NCI-H2171 treated with DMSO at 0.1 percent for 48 hours (cell line): ENCODE results near the gene OSBPL2.

Experiments used
- DNase-seq: peaks from one replicate; lab custom pipeline; 2025; lab: John Stamatoyannopoulos, UW

OSBPL2 gene

DNA sequence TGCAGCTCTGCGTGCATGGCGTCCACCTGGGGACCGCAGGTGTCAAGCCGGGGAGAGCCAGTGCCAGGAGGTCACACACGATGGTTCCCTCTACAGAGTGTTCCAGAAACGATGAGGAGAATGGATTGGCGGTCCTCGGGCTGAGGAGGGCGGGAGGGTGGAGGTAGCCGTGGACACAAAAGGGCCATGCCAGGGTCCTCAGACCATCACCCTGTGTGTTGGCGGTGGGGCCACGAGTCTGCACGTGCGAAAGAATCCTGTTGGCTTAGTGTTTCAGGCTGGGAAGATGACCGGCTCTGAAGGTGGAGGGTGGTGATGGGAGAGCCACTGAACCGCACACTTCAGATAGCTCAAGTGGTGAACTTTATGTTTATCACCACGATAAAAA is 31.9 kb upstream of the OSBPL2 start:
- no peak for DNase-seq

DNA sequence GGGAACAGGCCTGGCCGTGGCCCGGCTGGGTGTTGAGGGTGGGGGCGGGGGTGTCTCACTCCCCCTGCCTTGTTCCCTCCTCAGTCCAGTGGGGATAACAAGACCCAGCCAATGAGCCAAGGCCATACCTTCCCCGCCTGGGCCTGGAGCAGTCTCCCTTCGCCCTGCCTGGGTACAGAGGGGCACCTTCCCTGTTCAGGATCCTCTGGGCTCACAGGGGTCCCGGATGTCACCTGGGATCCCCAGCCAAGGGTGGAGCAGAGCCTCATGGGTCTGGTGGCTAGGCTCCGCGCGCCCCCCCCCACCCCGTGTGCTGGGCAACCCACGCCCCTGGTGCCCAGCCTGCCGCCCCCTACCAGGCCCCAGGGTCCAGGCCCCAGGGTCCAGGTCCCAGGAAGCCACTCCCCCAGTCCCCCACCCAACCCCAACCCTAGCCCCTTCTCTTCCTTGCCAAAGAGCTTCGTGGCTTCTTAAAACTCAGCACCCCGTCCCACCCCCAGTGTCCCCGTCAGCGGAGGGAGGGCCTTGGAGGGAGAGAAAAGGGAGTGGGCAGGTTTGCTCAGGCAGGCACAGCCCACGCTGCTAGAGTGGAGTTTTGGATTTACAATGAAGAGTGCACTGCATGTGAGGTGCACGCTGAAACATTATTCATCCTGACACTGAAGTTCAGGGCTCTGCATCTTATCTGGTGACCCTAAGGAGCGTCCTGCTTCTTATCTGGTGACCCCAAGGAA is 30.1 kb upstream of the OSBPL2 start:
- no peak for DNase-seq

DNA sequence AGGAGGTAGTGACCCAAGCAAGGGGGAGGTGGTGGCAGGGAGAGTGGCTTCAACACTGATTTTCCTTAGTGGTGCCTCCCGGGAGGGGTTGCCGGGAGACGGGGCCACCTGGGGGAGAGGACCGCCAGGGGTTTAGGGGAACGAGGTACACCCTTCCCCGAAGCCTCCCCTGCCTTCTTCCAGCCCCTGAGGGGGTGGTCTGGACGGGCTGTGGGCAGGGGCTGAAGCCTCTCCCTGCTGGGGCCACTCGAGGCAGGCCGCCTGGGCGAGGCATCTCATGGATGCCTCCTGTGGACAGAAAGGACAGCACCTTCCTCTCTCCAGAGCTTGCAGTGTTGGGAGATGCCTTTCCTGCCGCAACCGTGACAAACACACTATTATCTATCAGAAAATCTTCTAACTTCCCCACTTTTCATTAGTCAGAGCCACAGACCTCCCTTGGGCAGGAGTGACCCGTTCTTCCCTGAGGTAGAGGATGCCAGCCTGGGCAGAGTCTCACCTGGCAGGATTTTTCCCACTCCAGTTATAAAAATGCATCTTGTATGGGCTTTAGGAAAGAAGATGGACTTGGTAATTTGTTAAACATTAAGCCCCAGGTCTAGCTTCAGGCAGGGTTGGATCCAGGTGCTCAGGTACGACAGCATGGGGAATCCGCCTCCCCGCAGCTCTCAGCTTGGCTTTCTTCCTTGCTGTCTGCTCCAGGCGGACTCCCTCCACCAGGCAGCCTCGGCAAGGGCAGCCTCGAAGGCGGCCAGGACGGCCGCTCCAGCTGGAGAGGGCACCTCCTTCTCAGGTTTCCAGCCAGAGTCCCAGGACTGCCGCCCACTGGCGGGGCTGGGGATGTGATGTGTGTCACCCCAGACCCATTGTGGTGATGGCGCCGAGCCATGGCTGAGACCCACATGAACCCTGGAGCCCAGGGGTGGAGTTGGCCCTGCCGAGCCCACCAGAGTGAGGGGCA is 29.2 kb upstream of the OSBPL2 start:
- DNase-seq: no peak

DNA sequence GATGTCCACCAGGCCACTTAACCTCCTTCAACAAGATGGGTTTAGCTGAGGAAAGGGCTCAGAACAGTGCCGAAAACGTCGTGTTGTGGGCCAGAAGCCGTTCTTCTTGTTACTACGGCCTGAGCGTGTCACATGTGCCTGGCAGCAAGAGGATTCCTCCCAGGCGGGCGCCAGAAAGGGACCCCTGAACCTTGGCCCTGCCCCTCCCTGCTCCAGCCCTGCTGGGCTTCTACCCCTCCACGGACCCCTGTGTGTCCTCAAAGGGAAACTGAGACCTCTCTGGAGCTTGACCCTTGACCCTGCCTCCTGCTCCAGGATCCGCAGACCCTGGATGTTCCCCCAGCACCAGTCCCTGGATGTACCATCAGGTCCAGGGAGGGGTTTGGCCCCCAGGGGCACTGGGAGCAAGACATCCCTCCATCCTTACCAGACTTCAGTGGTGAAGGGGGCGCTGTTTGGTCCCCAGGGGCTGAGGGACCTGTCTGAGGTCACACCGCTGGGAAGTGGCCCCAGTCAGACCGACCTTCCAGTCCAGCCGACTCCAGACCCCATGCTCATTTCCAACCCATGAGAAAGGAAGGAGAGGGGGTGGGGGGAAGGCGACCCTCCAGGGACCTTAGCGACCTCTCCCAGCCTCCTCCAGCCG is 28.3 kb upstream of the OSBPL2 start:
- DNase-seq: no peak

DNA sequence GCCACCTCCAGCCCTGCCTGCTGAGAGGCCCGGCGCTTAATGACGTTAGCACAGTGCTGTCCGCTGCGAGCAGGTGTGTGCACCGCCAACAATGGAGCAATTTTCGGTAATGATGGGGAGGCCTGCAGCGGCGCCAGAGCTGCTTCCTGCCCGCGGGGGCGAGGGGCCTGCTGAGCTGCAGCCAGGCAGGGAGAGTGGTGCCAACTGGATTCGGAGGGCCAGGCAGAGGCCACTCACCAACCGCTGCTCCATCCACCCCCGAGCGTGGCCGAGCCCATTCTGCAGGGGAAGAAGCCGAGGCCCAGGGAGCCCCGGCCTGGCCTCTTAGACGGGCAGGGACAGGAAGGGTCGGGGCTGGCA is 27.8 kb upstream of the OSBPL2 start:
- no peak for DNase-seq

DNA sequence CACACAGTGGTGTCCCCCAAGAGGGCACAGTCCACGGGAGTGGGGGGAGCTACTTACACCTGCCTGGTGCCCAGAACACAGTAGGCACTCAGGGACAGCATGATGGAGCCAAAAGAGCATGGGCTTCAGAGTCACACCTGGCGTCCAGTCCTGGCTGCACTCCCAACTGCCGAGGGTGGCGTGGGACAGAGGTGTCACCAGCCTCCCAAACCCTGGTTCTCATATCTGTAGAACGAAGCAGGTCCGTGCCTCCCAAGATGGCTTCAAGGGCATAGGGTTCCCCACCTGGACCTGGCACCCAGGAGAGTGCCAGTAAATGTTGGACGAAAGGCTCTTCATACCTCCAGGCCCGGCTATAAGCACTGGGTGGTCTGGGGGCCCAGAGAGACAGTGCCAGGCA is 27.1 kb upstream of the OSBPL2 start:
- DNase-seq: no peak

DNA sequence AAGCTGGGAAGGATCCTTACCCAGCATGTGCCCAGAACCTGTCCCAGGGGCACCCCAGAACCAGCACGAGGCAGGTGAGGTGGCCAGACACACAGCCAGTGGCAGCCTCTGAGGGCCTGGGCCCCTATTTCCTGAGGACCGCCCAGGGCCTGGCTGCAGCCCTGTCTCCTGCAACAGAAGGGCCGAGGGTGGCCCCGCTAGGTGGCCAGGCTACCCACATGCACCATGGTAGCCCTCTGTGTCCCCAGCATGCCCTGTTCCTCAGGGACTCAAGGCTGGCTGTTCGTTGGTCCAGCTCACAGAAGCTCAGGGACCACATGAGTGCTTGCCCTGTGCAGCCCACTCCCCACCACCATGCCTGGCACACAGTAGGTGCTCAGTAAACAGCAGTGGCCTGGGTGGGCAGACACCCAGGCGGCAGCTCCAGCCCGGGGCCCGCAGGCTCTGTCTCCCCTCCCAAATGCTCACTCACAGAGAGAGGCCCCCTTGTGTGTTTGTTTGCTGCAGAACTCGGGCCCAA is 26.5 kb upstream of the OSBPL2 start:
- no peak for DNase-seq

DNA sequence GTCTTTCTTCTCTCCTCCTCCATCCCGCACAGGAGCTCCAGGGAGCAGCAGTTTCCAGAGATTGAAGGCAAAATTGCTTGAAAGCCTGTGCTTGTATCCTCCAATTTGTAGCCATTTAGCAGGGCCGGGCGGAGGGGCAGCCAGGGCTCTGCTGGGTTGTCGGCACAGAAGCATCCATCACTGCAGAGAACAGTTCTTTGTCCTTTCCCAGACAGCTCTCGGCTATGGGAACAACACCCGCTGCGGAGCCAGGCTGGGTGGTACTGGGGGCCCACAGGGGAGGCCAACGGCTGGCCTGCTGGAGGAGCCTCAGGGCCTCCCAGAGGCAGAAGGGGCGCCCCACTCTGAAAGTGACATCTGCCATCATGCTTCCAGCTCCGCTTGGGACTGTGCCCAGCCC is 26.0 kb upstream of the OSBPL2 start:
- peak; percentile 51 for DNase-seq

DNA sequence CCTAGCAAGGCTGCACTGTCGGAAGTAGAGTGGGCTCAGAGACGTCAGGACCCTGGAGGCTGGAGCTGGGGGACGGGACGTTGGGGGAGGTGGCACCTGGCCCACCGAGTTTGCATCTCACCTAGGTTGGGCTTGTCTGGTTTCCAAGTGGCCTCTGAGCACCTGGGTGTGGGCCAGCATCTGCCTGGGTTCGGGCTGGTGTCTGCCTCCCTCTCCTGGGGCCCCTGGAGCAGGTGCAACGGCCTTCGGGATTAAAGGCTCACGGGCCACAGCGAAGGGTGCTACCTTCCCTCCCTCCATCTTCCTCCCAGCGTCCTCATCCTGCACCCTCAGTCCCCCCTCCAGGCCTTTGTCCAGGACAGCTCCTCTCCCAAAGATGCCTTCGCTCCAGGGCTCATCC is 24.3 kb upstream of the OSBPL2 start:
- no peak for DNase-seq

DNA sequence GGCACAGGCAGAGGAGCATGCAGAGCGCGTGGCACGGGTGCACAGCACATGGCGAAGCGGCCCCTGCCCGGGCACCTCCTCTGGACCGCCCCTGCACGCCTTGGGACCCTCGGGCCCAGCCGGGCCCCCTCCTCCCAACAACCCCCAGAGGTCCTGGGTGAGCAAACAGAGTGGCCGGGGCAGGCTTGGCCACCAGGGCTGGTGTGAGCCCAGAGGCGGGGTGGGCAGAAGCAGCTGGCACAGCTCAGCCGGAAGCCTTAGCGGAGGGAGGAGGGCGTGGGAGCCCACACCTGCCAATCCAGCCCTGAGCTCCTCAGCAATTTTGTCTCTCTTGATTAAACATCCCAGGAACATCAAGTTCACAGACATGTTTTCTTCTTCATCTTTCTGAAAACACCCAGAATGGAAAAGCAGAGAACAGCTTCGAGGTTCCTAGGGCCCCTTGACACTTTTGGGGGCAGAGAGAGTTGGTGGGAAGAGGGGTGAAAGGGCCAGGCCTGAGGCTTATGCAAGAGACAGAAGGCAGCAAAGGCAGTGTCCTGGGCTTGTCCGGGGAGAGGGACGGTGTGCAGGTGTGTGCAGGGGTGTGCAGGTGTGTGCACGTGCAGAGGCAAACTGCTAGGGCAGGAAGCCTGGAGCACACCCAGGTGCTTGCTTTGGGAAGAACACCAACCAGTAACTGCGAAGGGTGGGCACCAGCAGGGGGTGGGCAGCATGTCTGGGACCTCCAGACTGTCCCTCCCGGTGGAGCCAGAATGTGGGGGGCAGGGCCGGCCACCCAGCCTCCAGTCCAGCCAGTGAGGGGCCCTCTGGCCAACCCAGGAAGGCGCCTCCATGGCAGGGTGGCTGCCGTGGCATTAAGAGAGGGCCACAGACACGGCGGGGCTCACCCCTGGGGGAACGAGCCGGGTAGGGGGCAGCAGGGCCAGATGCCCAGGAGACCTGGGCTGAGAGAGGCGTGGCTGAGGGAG is 23.0 kb upstream of the OSBPL2 start:
- DNase-seq: no peak

DNA sequence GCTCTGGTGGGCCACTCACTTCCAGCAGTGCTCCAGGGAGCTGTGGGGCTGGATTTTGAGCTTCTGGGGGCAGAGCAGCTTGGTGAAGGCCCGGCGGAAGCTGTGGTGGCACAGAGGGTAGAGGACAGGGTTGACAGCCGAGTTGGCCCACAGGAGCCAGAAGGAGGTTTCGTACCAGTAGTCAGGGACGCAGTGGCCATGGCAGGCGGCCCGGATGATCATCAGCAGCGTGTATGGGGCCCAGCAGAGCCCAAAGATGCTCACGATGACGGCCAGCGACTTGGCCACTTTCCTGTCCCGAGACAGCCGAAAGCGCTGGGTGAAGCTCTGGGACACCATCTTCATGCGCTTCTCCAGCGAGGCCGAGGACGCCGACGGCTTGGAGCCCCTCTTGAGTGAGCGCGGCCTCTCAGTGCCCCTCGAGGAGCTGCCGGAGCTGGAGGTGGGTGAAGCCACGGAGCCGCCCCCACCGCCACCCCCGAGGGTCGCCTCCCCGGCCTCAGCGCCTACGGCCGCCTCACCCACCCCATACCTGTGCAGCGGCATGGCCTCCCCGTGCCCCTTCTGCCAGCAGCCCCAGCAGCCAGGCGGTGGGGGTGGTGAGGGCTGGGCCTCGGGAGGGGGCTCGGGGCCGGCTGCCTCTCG is 22.2 kb upstream of the OSBPL2 start:
- DNase-seq: no peak

DNA sequence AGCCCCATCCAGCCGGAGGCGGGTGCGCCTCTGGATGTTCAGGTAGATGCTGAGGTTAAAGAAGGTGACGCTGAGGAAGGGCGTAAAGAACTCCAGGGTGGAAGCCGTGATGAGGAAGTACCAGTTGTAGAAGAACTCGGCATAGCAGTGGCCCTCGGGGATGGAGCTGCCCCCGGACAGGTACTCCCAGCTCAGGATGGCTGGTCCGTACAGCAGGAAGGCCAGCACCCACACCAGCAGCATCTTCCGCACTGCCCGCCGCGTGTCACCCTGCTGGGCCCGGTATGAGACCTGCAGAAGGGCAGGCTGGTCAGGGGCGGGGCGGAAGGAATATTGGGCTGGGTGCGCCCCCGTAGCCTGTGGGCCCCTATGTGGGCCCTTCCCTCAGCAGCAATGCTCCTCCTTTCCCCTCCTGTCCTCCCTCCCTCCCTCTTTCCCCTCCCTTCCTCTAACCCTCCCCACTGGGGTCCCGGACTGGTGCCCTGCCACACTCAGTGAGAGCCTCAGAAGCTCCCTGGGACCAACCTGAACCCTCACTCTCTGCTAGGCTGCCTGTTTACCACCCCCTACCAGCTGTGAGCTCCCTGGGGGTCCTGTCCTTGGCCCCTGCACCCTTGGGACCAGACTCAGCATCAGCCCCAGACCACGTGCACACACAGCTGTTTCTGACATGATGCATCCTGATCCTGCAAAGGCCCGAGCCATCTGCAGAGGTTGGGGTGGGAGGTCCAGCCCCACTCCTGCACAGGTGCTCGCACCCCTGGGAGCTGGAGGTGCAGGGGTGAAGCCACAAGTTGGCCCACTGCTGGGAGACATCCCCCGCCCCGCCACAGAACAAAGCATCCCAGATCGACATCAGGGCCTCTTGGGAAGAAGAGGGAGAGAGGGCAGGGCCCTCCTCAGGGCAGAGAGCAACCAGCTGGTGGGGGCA is 21.4 kb upstream of the OSBPL2 start:
- DNase-seq: peak; percentile 61

DNA sequence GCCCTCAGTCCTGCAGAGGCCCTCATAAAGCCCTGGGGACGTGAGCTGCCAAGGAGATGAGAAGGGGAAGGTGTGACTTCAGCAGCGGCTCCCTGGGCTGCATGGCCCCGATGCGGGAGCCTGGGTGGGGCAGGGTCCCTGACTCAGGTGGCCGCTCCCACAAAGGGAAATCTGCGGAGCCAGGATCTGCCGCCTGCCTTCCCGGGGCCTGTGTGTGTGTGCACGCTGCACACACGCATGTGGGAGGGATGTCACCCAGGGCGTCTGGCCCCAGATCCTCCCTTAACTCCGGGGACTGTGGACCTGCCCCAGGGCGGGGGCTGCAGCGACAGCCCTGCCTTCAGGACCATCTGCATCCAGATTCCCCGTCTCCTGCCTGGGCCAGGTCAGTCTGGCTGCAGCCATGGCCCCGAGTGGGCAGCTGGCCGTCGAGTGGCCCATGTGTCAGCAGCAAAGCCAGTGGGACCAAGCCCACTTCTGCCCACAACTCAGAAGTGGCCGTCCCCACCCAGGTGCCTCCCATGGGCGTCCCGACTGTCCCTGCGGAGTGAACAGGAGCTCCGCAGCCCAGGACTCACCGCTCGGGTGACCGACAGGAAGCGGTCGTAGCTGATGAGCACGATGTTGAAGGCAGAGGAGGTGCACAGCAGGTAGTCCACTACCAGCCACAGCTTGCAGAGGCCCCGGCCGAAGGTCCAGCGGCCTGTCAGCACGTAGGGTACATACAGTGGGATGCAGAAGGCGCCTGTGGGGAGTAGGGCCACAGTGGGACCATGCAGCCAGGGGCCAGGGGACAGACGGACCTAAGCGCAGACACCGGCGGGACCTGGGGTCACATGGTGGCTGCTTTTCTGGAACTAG is 20.2 kb upstream of the OSBPL2 start:
- no peak for DNase-seq

DNA sequence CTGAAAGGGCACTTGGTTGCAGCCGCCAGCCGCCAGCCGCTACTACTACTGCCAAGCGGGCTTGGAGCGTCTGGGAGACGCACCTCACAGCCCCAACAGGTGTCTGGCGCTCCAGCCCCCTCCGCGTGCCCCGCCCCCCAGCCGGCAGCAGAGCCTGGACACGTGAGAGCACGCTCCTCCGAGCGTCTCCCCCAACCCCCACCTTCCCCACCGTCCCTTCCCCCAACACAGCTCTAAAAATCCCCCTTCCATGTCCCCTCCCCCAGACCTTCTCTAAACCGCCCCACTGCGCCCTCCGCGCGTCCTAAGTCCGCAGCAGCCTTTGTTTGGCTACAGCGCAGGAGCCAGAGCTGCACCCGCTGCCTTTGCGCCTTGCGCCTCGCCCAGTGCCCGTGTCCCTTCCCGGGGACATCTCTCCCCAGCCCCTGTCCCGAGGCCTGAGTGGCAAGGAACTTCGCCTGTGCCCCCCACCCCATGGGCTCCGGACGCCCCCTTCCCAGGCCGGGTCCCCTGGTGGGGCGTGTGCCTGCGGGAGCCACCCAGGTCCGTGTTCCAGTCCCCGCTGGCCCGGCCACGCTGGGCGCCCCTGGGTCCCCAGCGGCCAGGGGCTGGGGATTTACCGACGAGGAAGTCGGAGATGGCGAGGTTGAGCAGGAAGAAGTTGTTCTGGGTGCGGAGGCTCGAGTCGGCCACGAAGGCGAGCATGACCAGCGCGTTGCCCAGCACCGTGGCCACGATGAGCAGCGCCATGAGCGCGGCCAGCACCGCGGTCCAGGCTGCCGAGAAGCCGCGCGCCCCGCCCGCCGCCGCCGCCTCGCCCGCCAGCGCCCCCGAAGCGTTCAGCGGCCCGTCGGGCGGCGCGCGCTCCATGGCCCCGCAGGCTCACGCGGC is 19.0 kb upstream of the OSBPL2 start:
- DNase-seq: peak; percentile 61

DNA sequence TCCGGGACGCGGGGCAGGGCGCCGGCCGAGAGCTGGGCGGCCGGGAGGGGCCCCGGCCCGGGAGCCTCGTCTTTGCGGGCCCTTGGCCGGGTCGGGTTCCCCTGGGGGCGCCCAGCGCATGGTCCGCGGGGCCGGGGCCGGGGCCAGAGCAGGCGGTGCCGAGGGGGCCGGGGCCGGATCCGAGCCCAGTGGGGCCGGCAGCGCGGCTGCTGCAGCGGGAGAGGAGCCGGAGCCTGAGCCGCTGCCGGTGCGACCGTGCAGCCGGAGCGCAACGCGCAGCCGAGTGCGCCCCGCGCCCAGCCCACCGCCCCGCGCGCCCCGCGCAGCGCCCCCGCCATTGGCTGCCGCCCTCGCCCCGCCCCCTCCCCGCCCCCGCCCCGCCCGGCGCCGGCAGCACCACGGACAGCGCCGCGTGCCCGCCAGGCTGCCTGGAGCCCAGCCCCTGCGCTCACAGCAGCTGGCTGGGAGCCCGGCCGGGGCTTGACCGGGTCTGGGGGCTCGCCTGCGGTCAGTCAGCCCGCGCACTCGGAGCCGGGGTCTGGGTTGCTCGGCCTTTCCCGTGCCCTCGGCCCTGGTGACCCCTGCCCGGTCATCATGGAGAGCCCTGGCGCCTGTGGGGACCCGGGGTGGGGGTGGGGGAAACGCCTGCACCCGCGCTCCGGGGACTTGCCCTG is 18.2 kb upstream of the OSBPL2 start, which contains the start of gene HRH3:
Gene HRH3 (minus strand): TSS at position 287 of the 674 bp plus-strand sequence. CDS start 308 bp downstream, outside the sequence.
- DNase-seq: peak; percentile 23

DNA sequence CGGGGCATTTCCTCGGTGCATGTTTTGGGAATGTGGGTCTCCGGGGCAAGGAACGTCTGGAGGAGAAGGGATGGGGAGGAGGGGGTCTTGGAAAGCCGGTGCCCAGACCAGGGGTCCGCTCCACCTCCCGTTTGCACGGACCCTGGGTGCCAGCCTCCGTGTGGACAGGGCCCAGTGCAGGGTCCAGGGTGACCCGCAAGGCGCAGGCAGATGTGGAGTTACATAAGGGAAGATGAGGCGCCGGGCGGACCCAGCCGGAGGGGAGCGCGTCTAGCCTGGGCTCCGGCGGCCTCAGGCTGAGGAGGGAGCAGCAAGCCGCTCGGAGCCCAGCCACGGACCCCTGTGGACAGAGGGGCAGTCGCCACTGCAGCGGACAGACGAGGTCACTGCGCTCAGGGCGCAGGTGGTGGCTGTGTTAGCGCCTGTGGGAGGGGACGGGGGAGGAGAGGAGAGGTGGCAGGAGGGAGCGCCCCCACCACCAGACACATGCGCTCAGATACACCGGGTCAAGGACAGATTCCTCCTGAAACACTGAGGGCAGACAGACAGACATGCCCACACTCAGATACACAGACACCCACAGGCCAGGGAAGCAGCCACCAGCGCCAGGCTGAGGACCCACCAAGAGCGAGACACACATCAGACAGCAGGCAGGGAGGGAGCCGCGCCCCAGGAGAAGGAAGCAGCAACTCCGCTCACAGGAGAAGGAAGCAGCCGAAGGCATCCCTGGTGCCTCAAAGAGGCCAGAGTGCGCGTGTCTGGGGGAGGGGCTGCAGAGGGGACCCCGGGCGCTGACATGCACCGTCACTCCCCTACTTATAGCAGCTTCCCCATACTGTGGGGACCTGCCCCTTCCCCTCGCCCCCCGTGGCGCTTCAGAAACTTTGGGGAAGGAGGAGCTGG is 17.4 kb upstream of the OSBPL2 start:
- DNase-seq: peak; percentile 31
